Measurements from ENCODE around the gene ACTL7B.
"Not testable (repeated sequence)": the region's sequence is repeated elsewhere in the genome, so short reads cannot be mapped to it uniquely, and the experiment has no call there.

Gene ACTL7B

DNA sequence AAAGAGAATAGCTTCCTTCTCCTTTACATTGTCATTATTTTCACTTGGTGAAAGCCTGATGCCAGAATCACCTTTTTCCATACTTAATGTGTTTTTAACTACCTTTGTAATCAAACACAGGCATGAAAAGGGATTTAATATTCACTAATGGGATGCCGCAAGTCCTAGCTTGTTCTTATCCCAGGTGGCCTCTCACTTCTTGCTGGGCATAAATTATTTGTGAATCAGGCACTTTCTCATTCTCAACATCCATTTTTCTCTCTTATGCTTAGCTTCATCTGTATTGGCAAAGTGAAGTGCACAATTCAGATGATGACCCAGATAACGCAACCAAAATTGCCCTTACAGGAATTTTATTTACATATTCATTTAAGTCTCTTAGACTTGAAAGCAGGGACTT is 10.9 kb downstream of the ACTL7B start:
- no peak for DNase-seq (ENCODE audit: low spot score)

DNA sequence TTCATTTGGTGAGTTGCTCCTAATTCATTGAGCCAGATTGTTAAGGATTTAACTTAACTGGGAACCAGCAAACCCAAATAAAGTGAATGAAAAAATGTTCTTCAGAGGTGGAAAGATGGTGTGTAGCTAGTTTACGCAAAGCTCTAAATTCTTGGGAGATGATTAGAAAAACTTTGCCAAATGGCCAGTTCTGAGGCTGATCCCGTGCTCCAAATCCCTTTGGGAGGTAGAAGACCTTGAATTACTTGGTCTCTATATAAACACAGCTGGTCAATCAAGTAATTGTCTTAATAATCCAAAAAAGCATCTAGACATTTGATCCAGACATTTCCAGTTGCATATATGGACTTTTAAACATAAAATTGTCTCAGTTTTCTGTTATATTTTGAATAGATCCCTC is 11.4 kb downstream of the ACTL7B start:
- DNase-seq (ENCODE audit: low spot score), result no peak

DNA sequence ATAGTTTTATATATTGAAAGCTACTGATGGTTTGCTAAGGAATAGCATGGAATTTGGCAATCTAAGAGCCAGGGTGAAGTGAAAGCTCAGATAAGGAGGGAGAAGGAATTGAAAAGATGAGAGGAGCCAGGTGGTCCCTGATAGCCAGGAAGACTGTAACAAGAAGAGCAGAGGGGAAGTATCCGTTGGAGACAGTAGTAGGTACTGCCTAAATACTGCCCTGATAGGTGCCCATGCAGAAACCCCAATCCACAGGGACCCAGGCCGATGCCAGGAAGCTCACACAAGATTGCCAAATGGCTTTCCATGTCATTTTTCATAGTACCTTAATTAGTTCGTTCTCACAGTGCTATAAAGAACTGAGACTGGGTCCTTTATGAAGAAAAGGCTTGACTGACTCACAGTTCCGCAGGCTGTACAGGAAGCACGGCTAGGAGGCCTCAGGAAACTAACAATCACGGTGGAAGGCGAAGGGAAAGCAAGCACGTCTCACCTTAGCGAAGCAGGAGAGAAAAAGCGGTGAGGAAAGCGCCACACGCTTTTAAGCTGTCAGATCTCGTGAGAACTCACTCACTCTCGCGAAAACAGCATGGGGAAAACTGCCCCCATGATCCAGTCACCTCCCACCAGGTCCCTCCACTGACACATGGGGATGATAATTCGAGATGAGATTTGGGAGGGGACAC is 13.0 kb downstream of the ACTL7B start:
- DNase-seq (ENCODE audit: low spot score), result no peak

DNA sequence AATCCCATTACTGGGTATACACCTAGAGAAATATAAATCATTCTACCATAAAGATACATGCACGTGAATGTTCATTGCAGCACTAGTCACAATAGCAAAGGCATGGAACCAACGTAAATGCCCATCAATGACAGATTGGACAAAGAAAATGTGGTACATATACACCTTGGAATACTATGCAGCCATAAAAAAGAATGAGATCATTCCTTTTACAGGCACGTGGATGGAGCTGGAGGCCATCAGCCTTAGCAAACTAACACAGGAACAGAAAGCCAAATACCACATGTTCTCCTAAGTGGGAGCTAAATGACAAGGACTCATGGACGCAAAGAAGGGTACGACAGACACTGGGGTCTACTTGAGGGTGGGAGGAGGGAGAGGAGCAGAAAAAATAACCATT is 16.2 kb downstream of the ACTL7B start:
- DNase-seq (ENCODE audit: low spot score), result not testable (repeated sequence)

DNA sequence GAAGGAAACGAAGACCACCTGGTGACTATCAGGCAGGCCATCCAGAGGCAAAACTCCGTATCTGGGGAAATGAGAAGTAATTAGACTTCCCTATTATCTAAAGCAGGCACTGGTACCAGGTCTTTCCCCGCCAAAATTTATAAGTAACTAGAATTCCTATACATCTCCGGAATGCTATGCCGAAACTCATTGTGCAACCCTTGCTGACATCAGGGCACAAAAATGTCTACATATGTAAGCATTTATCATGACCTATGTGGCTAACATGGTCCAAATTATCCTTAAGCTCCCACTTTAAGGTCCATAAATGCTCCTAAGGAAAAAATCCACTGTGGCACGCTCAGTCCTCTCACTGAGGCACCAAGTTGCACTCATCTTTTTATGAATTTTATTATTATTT is 17.8 kb downstream of the ACTL7B start:
- DNase-seq (ENCODE audit: low spot score), result no peak

DNA sequence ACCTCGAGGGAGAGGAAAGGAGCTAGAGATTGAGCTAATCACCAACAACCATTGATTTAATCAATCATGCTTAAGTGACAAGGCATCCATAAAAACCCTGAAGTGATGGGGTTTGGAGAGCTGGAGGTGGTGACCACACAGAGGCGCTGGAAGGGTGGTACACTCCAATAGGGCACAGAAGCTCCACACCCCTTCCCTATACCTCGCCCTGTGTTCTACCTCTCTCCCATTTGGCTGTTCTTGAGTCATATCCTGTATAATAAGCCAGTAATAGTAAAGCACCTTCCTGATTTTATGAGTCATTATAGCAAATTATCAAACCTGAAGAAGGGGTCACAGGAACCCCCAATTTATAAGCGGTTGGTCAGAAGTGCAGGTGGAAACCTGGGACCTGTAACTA is 18.3 kb downstream of the ACTL7B start:
- DNase-seq (ENCODE audit: low spot score), result no peak

DNA sequence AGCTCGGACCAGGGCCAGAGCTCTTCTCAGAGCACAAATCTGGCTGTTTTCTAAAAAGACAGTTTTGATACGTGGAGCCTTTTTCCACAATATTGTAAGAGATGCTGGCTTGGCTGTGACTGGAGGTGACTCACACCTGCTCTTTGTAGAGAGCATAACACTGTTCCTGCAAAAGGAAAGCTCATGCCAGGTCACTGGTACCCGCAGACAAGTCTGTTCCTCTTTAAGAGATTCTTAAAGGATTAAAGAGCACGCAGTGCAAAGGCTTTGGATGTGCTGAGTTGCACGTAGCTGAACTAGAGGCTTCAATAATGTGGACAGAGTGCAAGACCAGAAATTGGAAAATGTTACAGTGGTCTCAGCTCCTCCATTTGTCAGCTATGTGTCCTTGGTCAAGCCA is 19.0 kb downstream of the ACTL7B start:
- no peak for DNase-seq (ENCODE audit: low spot score)

DNA sequence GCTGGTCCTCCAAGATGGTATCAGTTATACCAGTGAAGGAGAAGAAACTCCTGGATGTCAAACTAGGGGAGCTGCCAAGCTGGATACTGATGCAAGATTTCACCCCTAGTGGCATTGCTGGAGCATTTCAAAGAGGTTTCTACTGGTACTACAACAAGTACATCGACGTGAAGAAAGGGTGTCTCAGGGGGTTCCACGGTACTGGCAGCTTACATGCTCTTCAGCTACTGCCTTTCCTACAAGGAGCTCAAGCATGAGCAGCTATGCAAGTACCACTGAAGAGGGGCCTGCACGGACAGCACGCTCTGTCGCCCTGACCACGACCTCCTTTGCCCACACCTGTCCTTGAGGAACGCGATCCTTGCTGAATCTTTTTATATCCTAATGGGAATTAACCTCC is 19.5 kb downstream of the ACTL7B start:
- no peak for DNase-seq (ENCODE audit: low spot score)

DNA sequence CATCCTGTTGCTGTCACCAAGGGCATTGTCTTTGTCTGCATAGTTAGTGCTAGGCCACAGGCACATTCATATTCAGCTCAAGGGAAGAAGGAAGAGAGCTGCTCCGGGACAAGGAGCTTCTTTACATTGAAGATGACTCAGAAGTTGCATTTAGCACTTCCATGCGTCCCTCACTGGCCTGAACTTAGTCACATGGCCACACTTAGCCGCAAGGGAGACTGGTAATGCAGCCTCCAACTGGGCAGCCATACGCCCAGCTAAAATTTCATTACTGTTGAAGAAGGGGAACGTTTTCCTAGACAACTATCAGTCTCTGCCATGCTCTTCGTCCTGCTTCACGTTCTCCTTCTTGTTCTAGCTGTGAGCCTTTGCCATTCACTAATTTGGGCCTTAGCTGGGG is 20.0 kb downstream of the ACTL7B start:
- no peak for DNase-seq (ENCODE audit: low spot score)

DNA sequence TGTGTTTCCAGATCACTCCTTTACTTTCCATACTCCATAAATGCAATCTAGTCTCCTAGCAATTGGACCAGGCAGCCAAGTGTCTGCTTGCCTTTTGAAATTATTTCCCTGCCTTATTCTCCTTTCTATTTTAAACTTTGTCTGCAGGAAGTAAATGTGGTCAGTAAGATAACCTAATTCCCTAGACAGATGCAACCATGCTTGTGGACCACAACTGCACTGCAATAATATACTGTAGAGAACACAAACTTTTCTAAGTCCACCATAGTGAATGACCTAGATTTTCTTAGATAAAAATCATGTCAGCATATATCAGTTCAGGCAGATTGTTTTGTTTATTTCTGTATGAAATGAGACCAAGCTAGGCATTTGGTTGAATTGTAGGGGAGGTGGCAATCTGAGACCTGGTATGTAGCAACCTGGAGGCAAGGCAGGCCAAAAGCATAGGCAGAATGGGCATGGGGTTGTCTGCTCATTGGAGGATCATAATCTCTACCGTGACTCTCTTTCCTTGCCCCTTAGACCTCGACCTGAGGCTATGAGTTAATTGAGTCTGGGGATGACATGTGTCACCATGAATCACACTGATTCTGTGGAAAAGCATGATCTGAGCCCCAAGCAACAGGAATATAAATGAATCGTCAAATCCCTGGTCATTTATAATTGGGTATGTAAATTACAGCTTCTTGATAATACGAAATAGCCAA is 20.7 kb downstream of the ACTL7B start:
- no peak for DNase-seq (ENCODE audit: low spot score)

DNA sequence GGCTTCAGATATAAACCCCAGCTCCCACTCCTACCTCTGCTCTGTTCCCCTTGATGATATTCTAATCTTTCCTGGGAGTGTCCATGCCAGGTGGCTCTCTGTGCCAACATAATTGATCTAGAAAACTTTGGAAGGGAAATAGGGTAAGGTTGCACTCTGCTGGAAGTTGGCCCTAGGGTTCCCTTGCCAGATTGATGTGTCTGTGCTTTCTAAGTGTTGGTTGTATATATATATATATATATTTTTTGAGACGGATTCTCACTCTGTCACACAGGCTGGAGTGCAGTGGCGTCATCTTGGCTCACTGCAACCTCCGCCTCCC is 23.6 kb downstream of the ACTL7B start:
- no peak for DNase-seq (ENCODE audit: low spot score)

DNA sequence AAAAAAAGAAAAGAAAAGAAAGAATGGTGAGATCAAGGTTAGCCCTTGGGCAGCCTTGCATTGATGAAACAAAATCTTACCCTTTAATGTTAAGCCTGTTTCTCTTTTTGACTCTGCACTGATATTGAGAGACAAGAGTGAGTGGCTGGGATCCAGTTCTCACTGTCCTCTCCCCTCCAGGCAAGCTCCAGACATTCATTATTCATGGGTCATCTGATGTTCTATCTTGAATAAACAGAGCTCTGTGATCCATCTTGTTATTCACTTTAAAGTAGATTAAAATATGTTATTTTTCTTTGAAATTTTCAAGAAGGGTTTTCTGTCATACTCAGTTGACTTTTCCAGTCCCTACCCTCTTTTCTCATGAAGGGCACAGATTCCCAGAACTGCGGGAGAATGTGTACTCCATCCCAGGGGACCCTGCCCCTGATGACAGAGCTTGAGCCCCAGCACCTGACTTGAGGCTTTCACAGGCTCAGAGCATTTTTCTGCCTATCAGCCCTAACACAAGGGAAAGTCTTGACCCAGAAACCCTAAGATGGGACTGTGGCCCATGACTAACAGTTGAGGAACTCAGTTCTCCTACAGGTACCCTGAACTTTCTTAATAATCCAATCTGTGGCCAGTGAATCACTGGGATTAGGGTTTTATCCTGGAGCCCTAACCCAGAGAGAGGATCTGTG is 24.1 kb downstream of the ACTL7B start:
- no peak for DNase-seq (ENCODE audit: low spot score)

DNA sequence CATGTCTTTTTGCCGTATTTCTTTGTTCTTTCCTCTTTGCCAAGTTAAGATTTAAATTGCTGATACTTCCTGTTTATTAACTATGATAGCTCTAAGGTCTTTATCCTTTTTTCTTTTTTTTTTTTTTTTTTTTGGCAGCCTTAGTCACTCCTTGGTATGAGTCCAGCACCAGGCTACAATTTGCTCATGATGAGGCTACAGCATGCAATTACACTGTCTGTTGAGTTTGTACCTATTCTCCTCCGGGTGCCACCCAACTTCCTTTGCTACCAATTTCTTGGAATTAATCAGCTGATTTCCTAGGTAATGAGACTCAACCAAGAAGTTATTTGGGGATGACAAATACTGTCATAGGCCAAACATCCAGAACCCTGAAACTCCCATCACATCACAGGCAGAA is 25.5 kb downstream of the ACTL7B start:
- DNase-seq (ENCODE audit: low spot score), result no peak

DNA sequence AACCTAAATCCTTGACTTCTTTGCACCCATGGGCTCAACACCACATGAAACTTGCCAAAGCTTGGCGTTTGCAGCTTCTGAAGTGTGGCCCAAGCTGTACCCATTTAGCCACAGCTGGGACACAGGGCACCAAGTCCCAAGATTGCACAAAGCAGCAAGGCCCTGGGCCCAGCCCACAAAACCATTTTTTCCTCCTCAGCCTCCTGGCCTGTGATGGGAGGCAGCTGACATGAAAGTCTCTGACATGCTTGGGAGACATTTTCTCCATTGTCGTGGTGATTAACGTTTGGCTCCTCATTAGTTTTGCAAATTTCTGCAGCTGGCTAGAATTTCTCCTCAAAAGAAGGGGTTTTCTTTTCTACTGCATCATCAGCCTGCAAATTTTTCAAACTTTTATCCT is 32.0 kb downstream of the ACTL7B start:
- no peak for DNase-seq (ENCODE audit: low spot score)

DNA sequence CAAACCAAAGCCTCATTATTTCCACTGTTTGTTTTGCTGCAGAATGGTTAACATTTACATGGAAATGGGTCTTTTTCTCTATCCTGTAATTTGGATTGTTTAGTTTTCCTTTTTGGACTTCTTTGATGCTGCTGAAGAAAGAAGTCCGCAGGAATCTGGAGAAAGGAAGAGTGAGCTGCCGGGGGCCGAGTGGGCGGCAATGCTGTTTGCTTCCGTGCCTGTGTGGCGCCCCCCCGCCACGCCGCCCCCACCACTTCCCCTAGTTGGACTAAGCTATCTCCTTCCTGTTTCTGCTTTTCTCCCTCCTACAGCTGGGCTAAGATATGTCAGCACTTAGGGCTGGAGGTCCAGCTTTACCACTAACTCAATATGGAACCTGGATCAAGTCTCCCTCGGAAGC is 39.7 kb downstream of the ACTL7B start:
- no peak for DNase-seq (ENCODE audit: low spot score)

DNA sequence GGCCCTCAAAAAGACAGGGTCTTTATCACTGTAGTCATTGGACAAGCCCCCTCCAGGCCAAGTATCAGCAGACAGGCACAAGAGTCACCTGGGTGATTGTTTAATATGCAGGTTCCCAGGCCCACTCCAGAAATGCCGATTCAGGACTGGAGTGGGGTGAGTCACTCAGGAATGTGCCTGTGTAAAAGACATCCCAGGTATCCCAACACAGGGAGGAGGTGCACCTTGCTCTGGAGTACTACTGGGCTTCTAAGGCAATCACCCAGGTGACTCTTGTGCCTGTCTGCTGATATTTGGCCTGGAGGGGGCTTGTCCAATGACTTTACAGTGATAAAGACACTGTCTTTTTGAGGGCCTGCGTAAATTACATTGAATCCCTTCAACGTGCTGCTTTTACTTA is 40.6 kb downstream of the ACTL7B start:
- DNase-seq (ENCODE audit: low spot score), result no peak

DNA sequence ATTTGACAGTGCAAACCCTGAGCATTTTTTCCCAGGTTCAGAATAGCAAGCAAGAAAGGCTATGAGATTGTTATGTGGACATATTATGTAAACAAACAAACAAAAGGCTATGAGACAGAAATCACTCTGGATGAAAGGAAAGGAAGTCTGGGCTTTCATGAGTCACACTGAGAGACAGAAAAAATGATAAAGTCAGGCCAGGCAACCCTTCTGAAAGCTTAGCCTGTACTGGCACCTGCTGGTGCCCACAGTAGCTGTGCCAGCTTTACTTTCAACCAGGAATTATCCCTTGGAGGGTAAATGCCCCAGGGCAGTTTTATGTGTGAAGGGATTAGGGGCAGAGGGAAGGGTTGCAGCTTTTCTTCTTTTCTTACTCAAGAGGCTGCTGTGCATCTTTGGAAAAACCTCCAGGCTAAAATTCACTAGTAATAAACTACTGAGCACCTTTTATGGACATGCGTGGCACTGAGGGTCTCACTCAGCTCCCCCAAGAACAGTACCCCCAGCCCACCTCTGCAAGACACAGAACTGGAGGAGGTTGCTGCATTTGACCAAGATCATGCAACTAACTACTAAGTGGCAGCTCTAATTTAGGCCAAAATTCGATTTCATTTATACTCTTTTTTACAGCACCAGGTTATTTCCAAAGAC is 41.7 kb downstream of the ACTL7B start:
- DNase-seq (ENCODE audit: low spot score), result peak; percentile 67

DNA sequence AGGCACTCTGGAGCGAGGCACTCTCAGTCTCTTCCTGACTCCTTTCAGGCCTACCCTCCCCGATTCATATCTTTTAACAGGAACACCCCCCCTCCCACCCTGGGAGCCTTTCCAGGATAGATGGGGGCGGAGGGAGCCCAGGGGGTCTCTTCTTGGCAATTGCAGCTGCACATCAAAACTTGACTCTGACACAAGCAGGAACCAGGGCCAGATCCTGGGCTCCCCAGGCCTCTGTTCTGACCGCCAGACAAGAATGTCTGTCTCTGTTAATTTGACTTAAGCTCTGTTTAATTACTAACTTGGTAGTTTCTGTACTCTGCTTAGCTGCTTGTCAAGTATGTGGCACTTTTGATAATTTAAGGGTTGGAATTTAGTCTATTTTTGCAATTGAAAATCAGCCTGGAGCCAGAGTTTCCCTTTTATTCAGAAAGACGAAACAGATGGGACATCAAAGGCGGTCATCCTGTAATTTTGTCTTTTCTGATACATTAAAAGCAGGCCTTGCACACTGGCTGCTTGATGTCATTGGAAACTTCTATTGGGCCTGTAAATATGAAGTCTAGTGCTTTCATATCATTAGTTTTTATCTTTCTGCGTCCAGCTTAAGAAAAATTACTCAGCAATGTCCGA is 43.3 kb downstream of the ACTL7B start:
- DNase-seq (ENCODE audit: low spot score), result no peak

DNA sequence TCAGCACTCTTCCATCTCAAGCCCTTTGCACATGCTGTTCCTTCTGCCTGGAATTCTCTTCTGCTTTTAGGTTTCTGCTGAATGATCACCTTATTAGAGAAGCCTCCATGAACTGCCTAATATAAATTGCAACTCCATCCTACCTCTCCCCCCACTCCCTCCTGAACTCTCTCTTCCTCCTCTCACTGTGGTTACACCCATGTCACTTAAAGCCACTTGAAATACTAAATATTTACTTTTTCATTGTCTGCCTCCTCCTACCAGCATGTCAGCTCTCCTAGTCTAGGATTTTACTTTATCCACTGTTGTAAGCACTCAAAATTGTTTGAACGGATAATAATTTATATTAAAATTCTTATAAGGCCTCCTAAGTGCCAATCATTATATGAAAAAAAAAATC is 43.8 kb downstream of the ACTL7B start:
- no peak for DNase-seq (ENCODE audit: low spot score)

DNA sequence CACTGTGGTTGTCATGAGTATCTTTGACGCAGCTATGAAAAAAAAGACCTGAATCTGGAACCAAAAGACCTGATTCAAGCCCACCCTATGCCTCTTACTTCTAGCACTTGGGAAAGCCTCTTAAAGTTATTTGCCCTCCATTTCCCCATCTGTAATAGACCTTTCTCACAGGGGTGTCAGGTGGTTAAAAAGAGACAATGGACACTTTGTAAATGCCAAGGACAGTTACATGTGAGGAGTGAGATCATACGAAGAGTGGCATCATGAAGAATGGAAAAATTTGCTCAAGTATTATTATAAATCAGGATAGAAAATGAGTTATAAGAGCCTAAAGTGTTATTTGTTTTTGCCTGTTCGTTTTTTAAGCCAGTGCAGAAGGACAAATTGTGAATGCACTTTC is 46.5 kb downstream of the ACTL7B start:
- no peak for DNase-seq (ENCODE audit: low spot score)

Data from D341Med (cell line).